CD4-positive, alpha-beta T cell treated with Interleukin-10 for 1 hour (primary cell): Measurements from ENCODE around the gene SIRPD.
A peak's percentile ranks its signal among the peaks of the same experiment; 100 is the strongest.
"Not testable (repeated sequence)": the region's sequence is repeated elsewhere in the genome, so short reads cannot be mapped to it uniquely, and the experiment has no call there.

Experiments used
- DNase-seq: peaks from one replicate; pipeline ENCODE4 v3.0.0-alpha.2; 2020

Gene SIRPD

GRCh38 chr20:1557605-1558004 lies at the start of gene SIRPD:
SIRPD (minus strand) TSS chr20:1557705; CDS start chr20:1557653, 52 bp downstream.
- DNase-seq = no peak

- no peak for DNase-seq
Observed at GRCh38 chr20:1600736-1601135, 43.2 kb upstream of the SIRPD start.

GRCh38 chr20:1595333-1595732 lies 37.8 kb upstream of the SIRPD start:
- no peak for DNase-seq

GRCh38 chr20:1588533-1589460 lies 31.3 kb upstream of the SIRPD start:
- no peak for DNase-seq

- no peak for DNase-seq
Observed at GRCh38 chr20:1587781-1588532, 30.5 kb upstream of the SIRPD start.

- DNase-seq = no peak
Observed at GRCh38 chr20:1579488-1579887, 22.0 kb upstream of the SIRPD start.

- no peak for DNase-seq
Observed at GRCh38 chr20:1577906-1578305, 20.4 kb upstream of the SIRPD start.

- not testable (repeated sequence) for DNase-seq
Observed at GRCh38 chr20:1577313-1577712, 19.8 kb upstream of the SIRPD start.

- DNase-seq = no peak
Observed at GRCh38 chr20:1576641-1577040, 19.1 kb upstream of the SIRPD start.

GRCh38 chr20:1576003-1576402 lies 18.5 kb upstream of the SIRPD start:
- DNase-seq = not testable (repeated sequence)

GRCh38 chr20:1571583-1571982 lies 14.1 kb upstream of the SIRPD start:
- DNase-seq = not testable (repeated sequence)

- DNase-seq = no peak
Observed at GRCh38 chr20:1569415-1569881, 11.9 kb upstream of the SIRPD start.

GRCh38 chr20:1568163-1568490 lies 10.6 kb upstream of the SIRPD start:
- no peak for DNase-seq

- DNase-seq = no peak
Observed at GRCh38 chr20:1567392-1568162, 10.1 kb upstream of the SIRPD start.

GRCh38 chr20:1566701-1567100 lies 9.2 kb upstream of the SIRPD start:
- DNase-seq = no peak

GRCh38 chr20:1565461-1565860 lies 8.0 kb upstream of the SIRPD start:
- DNase-seq = no peak

GRCh38 chr20:1563598-1563997 lies 6.1 kb upstream of the SIRPD start:
- DNase-seq = no peak

GRCh38 chr20:1562622-1563021 lies 5.1 kb upstream of the SIRPD start:
- no peak for DNase-seq

- no peak for DNase-seq
Observed at GRCh38 chr20:1561350-1561749, 3.8 kb upstream of the SIRPD start.

- peak; percentile 53 for DNase-seq
Observed at GRCh38 chr20:1555952-1556351, 1.6 kb downstream of the SIRPD start.

- DNase-seq = no peak
Observed at GRCh38 chr20:1539816-1540419, 17.6 kb downstream of the SIRPD start.

- no peak for DNase-seq
Observed at GRCh38 chr20:1538655-1539054, 18.9 kb downstream of the SIRPD start.

GRCh38 chr20:1537731-1538058 lies 19.8 kb downstream of the SIRPD start:
- peak; percentile 14 for DNase-seq
